GM21723 (cell line): ENCODE results near the gene CD180.

ENCODE experiments used
- ATAC-seq: cut with Tn5 transposase; IDR thresholded peaks from one replicate; pipeline ENCODE4 v1.9.1; 2021; ENCODE audit warnings: mild to moderate bottlenecking, moderate library complexity; ENCODE audit not compliant: unreplicated experiment

CD180 gene

DNA sequence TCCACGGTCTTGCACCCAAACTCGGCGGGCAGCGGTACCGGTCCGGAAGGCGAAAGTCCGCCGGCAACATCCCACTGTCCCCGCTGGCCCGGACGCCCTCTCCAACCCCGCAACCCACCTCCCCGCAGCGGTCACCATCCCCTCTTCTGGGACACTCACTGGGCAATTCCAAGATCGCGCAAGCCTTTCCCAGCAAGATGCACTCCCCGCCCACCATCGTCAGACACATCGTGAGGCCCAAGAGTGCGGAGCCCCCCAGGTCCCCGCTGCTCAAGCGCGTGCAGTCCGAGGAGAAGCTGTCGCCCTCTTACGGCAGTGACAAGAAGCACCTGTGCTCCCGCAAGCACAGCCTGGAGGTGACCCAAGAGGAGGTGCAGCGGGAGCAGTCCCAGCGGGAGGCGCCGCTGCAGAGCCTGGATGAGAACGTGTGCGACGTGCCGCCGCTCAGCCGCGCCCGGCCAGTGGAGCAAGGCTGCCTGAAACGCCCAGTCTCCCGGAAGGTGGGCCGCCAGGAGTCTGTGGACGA is 33.3 kb downstream of the CD180 start:
- ATAC-seq, result no peak

GRCh38 chr5:67161767-67162166 is 34.8 kb downstream of the CD180 start:
- ATAC-seq, result no peak

GRCh38 chr5:67160985-67161384 is 35.6 kb downstream of the CD180 start:
- ATAC-seq, result no peak

GRCh38 chr5:67160272-67160671 is 36.3 kb downstream of the CD180 start:
- no peak for ATAC-seq

DNA sequence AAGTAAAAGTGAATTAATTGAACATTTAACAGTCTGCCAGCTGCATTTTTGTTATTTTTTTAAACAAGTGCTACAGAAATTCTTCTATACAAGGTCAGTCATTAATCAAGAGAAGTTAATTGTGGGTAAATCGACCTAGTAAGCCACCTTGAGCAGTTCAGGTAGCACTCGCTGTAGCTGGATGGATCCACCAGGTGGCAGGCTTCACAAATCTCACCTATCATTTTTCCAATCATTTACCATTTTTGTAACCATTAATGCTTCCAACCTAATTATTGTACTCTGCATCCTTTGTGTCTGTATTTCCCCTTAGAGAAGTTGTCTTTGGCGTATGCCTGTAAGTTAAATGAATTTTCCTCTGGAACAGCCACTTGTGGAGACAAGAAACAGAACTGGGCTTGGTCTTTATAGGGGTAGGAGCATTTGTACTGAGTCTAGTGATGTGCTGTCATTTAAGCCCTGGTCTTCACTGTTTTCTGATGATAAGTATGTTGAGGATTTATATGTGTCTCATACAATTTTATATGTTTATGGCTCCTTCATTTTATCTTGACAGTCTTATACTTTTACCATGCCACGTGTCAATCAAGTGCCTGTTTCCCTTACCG is 39.5 kb downstream of the CD180 start:
- no peak for ATAC-seq

DNA sequence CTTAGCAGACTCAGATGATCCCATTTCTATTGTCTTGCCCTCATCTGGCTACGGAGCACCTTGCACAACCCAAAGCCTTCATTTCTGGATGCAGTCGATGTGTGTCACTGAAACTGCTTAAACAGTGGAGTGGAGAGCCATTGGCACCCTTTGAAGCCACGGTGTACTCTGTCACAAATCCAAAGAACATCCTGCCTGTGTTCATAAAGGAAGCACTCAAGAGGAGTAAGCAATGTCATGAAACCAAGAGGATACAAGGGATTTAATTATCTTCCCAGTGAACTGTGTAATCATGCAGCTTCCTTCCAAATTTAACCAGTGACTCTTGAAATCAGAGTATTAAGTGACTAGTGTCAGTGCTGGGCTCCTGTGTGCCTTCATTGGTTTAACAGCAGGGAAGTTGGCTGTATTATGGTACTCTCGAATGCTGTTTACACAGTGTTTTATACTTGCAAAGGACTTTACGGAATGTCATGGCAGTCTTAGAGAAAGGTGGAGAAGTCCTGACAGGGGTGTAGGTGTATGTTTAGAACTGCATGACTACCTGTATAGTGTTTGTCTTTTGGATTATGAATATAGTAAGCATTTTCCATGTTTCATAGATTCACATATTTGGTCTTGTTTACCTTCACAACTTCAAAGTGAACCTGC is 41.9 kb downstream of the CD180 start:
- ATAC-seq, result no peak

GRCh38 chr5:67153292-67153691 is 43.3 kb downstream of the CD180 start:
- no peak for ATAC-seq

DNA sequence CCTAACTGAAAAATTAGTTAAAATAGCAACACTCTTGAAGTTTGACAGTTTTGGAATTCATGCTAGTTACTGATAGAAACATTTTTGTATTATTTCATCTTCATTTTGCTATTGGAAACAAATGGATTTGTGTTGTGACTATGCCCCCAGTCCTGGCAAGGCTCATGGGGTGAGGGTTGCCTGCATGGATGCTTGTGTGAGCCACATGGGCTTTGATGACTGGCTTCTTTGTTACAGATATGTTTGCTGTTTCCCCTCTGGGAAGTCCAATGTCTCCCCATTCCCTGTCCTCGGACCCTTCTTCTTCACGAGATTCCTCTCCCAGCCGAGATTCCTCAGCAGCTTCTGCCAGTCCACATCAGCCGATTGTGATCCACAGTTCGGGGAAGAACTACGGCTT is 44.2 kb downstream of the CD180 start:
- no peak for ATAC-seq

DNA sequence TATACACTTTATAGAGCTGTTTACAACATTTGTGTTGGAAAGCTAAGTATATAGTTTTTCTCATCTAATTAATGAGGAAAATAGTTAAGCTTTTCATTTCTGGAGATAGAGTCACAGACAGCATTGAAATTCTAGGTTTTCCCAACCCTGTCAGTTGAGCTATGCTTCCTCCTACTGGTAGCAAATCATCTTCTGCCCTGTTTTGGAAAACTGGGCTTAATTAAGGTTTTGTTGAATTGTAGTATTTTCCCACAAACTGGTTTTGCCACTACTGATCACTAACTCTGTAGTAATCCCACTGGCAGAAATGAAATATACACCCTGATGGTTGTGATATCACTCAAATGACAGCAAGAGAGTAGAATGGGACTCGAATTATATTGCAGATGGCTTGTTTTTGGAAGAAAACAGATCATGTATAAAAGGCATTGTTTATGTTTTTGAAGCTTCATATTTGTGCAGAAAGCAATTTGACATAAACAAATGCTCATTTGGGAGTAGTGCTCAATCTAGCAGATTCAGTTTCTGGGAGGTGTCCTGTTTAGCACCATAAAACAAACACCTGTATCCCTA is 46.6 kb downstream of the CD180 start:
- no peak for ATAC-seq

DNA sequence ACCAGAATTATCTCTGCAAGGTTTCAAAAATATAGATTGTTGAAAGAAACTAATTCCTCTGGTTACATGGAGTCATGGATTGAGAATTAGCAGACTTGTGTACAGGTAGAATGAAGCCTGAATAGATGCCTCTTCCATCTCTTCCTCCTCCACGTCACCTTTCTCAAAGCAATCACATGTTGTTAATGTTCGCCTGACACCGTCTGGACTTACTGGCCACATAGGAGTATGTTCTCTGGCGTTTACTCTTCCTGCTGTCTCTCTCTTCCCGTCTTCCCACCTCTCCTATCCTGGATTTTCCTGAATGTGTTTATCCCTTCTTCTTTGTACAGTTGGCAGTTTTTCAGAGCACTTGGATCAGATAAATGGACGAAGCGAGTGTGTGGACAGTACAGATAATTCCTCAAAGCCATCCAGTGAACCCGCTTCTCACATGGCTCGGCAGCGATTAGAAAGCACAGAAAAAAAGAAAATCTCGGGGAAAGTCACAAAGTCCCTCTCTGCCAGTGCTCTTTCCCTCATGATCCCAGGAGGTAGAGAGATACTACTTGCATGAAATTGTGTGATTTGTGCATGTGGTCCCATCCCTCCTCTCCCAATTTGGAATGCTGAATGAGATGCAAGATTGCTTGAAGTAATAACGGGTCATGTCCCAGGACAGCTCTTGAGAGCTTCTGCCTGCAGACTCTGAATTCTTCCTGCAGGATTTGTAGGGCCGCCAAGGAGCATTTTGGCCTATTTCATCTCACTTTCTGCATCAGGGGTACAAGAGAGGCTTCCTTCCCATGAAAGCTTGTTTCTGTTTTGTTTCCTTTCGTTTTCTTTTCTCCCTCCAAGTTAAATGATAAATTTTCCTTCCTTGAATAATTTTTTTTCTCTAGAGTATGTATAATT is 47.3 kb downstream of the CD180 start:
- no peak for ATAC-seq

GRCh38 chr5:67147760-67148159 is 48.8 kb downstream of the CD180 start:
- no peak for ATAC-seq

DNA sequence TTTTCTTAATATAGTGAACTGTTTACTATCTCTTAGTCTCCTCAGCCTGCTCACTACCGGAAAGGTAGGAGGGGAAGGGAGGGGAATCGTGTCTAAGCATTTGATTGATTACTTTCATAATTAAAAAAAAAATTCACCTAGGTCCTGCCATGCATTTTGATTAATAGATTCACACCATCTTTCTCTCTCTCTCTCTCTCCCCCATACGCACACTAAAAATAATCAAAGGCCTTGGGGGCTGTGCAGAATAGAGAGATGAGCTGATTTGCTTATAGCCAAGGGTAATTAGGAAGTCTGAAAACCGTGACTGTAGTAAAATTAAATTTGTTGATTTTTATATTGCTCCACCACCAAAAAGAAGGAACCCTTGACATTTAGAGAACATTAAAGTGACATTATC is 49.6 kb downstream of the CD180 start:
- no peak for ATAC-seq

GRCh38 chr5:67146574-67146973 is 50.0 kb downstream of the CD180 start:
- ATAC-seq, result no peak

DNA sequence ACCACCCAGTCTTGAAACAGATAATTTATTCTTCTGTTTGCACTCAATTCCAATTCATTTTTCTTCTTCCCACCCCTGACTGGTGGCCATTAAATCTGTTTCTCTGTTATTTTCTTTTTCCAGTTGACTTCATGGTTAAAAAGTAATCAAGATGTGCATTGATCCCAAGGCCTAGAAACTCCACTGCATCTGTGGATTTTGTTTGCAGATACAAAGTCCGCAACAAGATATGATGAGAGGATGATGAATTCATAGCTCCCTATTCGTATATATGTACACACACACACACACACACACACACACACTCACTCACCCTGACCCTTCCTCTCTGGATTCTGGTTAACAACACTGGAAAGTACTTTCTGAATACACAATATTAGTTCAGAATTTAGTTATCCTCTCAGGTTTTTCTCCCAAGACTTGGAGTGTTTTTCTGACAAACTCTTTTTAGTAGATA is 52.4 kb downstream of the CD180 start:
- ATAC-seq, result no peak

DNA sequence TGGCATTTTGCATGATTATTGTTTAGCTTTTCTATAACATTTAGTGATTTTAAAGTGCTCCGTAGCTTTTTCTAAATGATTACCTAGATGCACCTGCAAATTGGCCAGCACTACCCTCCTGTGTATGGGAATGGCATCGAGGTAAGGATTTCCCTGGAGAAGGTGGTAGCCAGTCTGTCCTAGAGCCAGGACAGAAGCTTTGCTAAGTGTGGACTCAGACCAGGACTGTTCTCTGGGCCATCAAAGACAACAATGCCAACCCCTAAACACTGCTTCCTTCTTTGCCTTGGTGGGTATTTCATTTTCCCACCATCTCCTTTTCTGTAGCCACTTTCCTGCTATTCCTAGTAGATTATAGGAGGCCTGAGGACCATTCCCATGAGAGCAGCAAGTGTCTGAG is 53.0 kb downstream of the CD180 start:
- no peak for ATAC-seq

DNA sequence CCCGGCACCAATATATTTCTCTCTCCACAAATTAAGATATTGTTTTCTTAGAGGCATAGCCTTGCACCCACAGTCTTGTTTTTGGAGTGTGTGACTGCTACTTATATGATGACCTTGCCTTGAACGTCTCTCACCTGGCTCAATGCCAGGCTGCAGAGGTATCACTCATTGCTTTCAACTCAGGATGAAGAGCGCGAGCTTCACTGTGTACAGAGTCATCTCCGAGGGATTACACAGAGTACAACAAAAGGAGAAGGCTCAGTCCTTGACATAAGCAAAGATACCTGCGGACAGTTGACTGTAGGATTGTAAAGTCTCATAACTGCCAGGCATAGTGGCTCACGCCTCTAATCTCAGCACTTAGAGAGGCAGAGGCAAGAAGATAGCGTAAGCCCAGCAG is 53.8 kb downstream of the CD180 start:
- no peak for ATAC-seq

DNA sequence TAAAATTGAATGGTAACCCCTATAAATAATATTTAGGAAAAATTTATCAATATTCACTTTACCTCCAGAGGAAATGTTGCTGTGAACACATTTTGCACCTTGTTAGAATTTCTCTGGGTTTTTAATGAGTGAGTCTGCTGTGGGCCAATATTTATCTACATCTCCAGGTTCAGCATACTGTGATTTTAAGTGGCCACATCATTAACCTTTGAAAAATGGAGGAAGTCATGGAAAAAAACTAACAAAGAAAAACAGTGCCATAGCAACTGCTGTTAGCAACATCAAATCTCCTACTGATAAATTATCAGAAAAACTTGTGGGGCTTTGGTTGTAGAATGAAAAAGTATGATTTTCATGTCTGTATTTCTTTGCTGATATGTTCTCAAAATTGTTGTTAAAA is 55.0 kb downstream of the CD180 start:
- no peak for ATAC-seq

DNA sequence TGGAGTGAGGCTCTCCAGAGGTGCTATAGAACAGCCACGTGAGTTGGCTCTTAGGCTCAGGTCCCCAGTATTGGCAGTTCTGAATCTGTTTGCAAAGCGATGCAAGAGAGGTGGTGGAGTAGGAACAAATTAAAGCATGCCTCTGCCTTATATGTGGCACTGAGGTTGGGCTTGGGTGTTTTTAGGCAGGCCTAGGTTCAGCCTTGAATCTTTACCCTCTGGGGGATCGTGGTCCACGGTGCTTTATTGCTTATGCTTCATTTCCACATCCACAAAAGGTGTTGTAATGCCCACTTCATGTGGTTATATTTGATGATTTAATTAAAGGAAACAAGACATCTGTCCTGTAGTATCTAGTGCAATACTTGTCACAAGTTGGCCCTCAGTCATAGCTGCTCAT is 56.2 kb downstream of the CD180 start:
- no peak for ATAC-seq

GRCh38 chr5:67139030-67139429 is 57.6 kb downstream of the CD180 start:
- no peak for ATAC-seq

DNA sequence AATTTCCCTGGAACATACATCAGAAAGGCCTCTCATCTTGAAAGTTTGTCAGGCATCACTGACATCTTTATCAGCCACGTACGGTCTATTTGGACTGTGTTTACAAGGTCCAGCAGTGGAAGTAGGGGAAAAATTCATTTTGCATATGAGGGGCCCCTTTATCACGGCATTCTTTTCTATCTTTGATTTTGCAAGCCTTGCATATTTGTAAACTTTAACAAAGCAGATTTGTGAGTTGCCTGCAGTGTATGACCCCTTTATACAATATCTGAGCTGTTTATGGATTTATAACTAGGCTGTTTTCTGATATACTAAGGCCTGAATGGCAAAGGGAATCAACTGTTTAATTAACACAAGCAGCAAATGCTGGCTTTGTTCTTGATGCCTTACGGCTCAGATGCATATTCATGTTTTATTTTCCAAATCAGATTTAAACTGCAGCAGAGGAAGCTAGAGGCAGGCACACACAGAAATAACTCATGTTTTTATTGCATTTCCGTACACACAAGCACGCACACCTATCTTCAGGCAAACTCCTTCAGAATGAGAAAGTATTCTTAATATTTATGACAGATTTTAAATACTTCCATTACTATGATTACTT is 61.1 kb downstream of the CD180 start:
- no peak for ATAC-seq

GRCh38 chr5:67133776-67134175 is 62.8 kb downstream of the CD180 start:
- ATAC-seq, result no peak
